Tibial artery (tissue), 4 donors: ENCODE data around the gene XPO4.

Source experiments
- DNase-seq, 2 donors: peaks; one replicate each; pipeline ENCODE4 v3.0.0-alpha.2; 2019
- H3K27ac ChIP-seq, 2 donors: fragments of 200-600 bp; sonication (generic) in 1 of 2; 1 replicate in 1 of 2; 2 replicates in 1 of 2; pipeline ENCODE4 v1.5.1; 2018 to 2019; ENCODE audit warnings: mild to moderate bottlenecking in 1 of 2
- H3K27me3 ChIP-seq, 2 donors: fragments of 200-600 bp; sonication (generic) in 1 of 2; one replicate each; pipeline versions ENCODE4 v1.5.1 to v1.6.0; 2016 to 2019
- H3K36me3 ChIP-seq, 3 donors: fragments of 200-600 bp; sonication (generic) in 2 of 3; one replicate each; pipeline ENCODE4 v1.5.1; 2016 to 2019; ENCODE audit warnings: mild to moderate bottlenecking in 2 of 3
- H3K4me1 ChIP-seq, 4 donors: fragments of 200-600 bp; sonication (generic) in 2 of 4; 1 replicate in 3 of 4; 2 replicates in 1 of 4; pipeline ENCODE4 v1.5.1; 2016 to 2019
- H3K4me3 ChIP-seq, 2 donors: fragments of 200-600 bp; sonication (generic) in 1 of 2; 1 replicate in 1 of 2; 2 replicates in 1 of 2; pipeline ENCODE4 v1.5.1; 2018 to 2019; ENCODE audit warnings: mild to moderate bottlenecking in 2 of 2
- H3K9me3 ChIP-seq, 3 donors: fragments of 200-600 bp; sonication (generic) in 1 of 3; one replicate each; pipeline ENCODE4 v1.5.1; 2016 to 2019
- CTCF ChIP-seq, 2 experiments: fragments of 200-600 bp in 1 of 2; fragments of 450-650 bp in 1 of 2; IDR thresholded peaks; one replicate each; pipeline ENCODE4 v1.5.1; 2017 to 2019; ENCODE audit warnings: antibody characterized with exemption in 2 of 2, mild to moderate bottlenecking in 1 of 2, moderate library complexity in 1 of 2
- intact Hi-C: fragments of 100-400 bp; cut with DNase I; formaldehyde crosslinking; loops from one replicate; pipeline ENCODE4 v1.15.0; 2023; ENCODE audit warnings: low total_unique reads

Gene XPO4

GRCh38 chr13:20831254-20831653 is 71.3 kb downstream of the XPO4 start:
- Histone ChIP-seq H3K27ac (no peak overlapping the region), H3K4me1 (peaks cover 0 to 25% (median 2%) of the 10 kb centered on the region in 4 donors), H3K36me3 (peaks cover 0 to 24% (median 3%) of the 10 kb centered on the region in 3 donors), H3K9me3 (no peaks in the 10 kb centered on the region), H3K27me3 (no peaks in the 10 kb centered on the region), H3K4me3 (no peak overlapping the region)
- TF ChIP-seq CTCF (IDR thresholded peaks at IDR 0.05) = no peak
- intact Hi-C loops = loop anchor here (10.0 kb wide), 1 partner anchor 336 kb away; no protein-coding TSS in a partner anchor
- no peak for DNase-seq

GRCh38 chr13:20828539-20829364 is 73.8 kb downstream of the XPO4 start:
- peak overlapping the region; percentile 5 to 29 for H3K27ac ChIP-seq
- TF ChIP-seq CTCF (IDR thresholded peaks at IDR 0.05) = peak; percentile 73 to 83
- no peaks in the 10 kb centered on the region for H3K27me3 ChIP-seq
- no peaks in the 10 kb centered on the region for H3K9me3 ChIP-seq
- peak overlapping the region; percentile 11 to 28 for H3K4me3 ChIP-seq
- DNase-seq = no peak
- intact Hi-C loops = loop anchor here (5.0 kb wide), 2 partner anchors 111 to 126 kb away; partner anchors contain the start of gene IL17D
- peaks cover 0 to 7% (median 0%) of the 10 kb centered on the region in 3 donors for H3K36me3 ChIP-seq
- H3K4me1 ChIP-seq = peaks cover 0 to 31% (median 2%) of the 10 kb centered on the region in 4 donors

GRCh38 chr13:20826843-20827560 is 75.5 kb downstream of the XPO4 start:
- Histone ChIP-seq H3K4me3 (no peak overlapping the region), H3K27ac (no peak overlapping the region)
- intact Hi-C loops = loop anchor here (5.0 kb wide), 2 partner anchors 110 to 125 kb away; partner anchors contain the start of gene IL17D

GRCh38 chr13:20826301-20826700 is 76.2 kb downstream of the XPO4 start:
- no peaks in the 10 kb centered on the region for H3K9me3 ChIP-seq
- no peak overlapping the region for H3K27ac ChIP-seq
- H3K4me3 ChIP-seq = no peak overlapping the region
- H3K4me1 ChIP-seq = peaks cover 0 to 23% (median 0%) of the 10 kb centered on the region in 4 donors
- H3K27me3 ChIP-seq = no peaks in the 10 kb centered on the region
- intact Hi-C loops = loop anchor here (5.0 kb wide), 2 partner anchors 109 to 124 kb away; partner anchors contain the start of gene IL17D
- no peak for TF ChIP-seq CTCF (IDR thresholded peaks at IDR 0.05)
- H3K36me3 ChIP-seq = peaks cover 0 to 9% (median 0%) of the 10 kb centered on the region in 3 donors
- DNase-seq = no peak

More at GRCh38 chr13:20826843-20827560, 75.5 kb downstream of the XPO4 start:
- Histone ChIP-seq H3K4me1 (peaks cover 0 to 23% (median 0%) of the 10 kb centered on the region in 4 donors), H3K27me3 (no peaks in the 10 kb centered on the region), H3K9me3 (no peaks in the 10 kb centered on the region), H3K36me3 (peaks cover 0 to 3% (median 0%) of the 10 kb centered on the region in 3 donors)
- no peak for TF ChIP-seq CTCF (IDR thresholded peaks at IDR 0.05)
- DNase-seq = no peak

- H3K9me3 ChIP-seq = no peaks in the 10 kb centered on the region
- no peak for TF ChIP-seq CTCF (IDR thresholded peaks at IDR 0.05)
- H3K27me3 ChIP-seq = no peaks in the 10 kb centered on the region
- peaks cover 0 to 23% (median 0%) of the 10 kb centered on the region in 4 donors for H3K4me1 ChIP-seq
- intact Hi-C loops = loop anchor here (5.0 kb wide), 2 partner anchors 108 to 123 kb away; partner anchors contain the start of gene IL17D
- DNase-seq = no peak
- H3K27ac ChIP-seq = no peak overlapping the region
- H3K4me3 ChIP-seq = no peak overlapping the region
- H3K36me3 ChIP-seq = peaks cover 0 to 9% (median 0%) of the 10 kb centered on the region in 3 donors
Observed at GRCh38 chr13:20825477-20825875, 77.1 kb downstream of the XPO4 start.
